ENCODE results near the gene TAPBPL.

Gene TAPBPL

GRCh38 chr12:6463216-6463615 is 11.4 kb downstream of the TAPBPL start:
- no peak for ATAC-seq
- TF ChIP-seq BACH2 (CRISPR knock-in tag; IDR thresholded peaks at IDR 0.05; ENCODE audit: borderline replicate concordance), result no peak
- no peak for TF ChIP-seq ZNF70 (CRISPR knock-in tag; IDR thresholded peaks at IDR 0.05)
- no peak for TF ChIP-seq CSRNP3 (CRISPR knock-in tag; IDR thresholded peaks at IDR 0.05)
- TF ChIP-seq ZNF565 (CRISPR knock-in tag; conservative IDR thresholded peaks at IDR 0.05; ENCODE audit: low read depth), result no peak
- no peak for TF ChIP-seq TSHZ2 (CRISPR knock-in tag; IDR thresholded peaks at IDR 0.05)
- TF ChIP-seq CSDC2 (CRISPR knock-in tag; IDR thresholded peaks at IDR 0.05), result no peak
- TF ChIP-seq TCF4 (CRISPR knock-in tag; IDR thresholded peaks at IDR 0.05; ENCODE audit: borderline replicate concordance), result no peak
- TF ChIP-seq ZFP30 (CRISPR knock-in tag; IDR thresholded peaks at IDR 0.05), result no peak
- no peak for TF ChIP-seq CREB5 (CRISPR knock-in tag; IDR thresholded peaks at IDR 0.05; ENCODE audit: low read depth)
- TF ChIP-seq PPARA (CRISPR knock-in tag; IDR thresholded peaks at IDR 0.05; ENCODE audit: borderline replicate concordance), result no peak
- TF ChIP-seq RARB (CRISPR knock-in tag; IDR thresholded peaks at IDR 0.05), result no peak
- TF ChIP-seq PATZ1 (CRISPR knock-in tag; IDR thresholded peaks at IDR 0.05; ENCODE audit: borderline replicate concordance), result no peak
- TF ChIP-seq ZNF8 (CRISPR knock-in tag; IDR thresholded peaks at IDR 0.05), result no peak
- no peak for TF ChIP-seq ARNTL (CRISPR knock-in tag; IDR thresholded peaks at IDR 0.05; ENCODE audit: borderline replicate concordance, low read depth)
- no peak for TF ChIP-seq ESRRG (CRISPR knock-in tag; IDR thresholded peaks at IDR 0.05)
- no peak for TF ChIP-seq ZC3H10 (CRISPR knock-in tag; IDR thresholded peaks at IDR 0.05)

GRCh38 chr12:6463858-6464257 is 12.0 kb downstream of the TAPBPL start:
- no peak for ATAC-seq
- TF ChIP-seq TCF4 (CRISPR knock-in tag; IDR thresholded peaks at IDR 0.05; ENCODE audit: borderline replicate concordance) (no peak), ZNF565 (CRISPR knock-in tag; conservative IDR thresholded peaks at IDR 0.05; ENCODE audit: low read depth) (no peak), ZNF70 (CRISPR knock-in tag; IDR thresholded peaks at IDR 0.05) (no peak), CSRNP3 (CRISPR knock-in tag; IDR thresholded peaks at IDR 0.05) (no peak), TSHZ2 (CRISPR knock-in tag; IDR thresholded peaks at IDR 0.05) (no peak), ZC3H10 (CRISPR knock-in tag; IDR thresholded peaks at IDR 0.05) (no peak), ZNF8 (CRISPR knock-in tag; IDR thresholded peaks at IDR 0.05) (no peak), OSR1 (CRISPR knock-in tag; IDR thresholded peaks at IDR 0.05) (no peak), BACH2 (CRISPR knock-in tag; IDR thresholded peaks at IDR 0.05; ENCODE audit: borderline replicate concordance) (no peak), CSDC2 (CRISPR knock-in tag; IDR thresholded peaks at IDR 0.05) (no peak), ISL1 (CRISPR knock-in tag; IDR thresholded peaks at IDR 0.05) (no peak), TOX (CRISPR knock-in tag; IDR thresholded peaks at IDR 0.05; ENCODE audit: borderline replicate concordance) (no peak), CREB5 (CRISPR knock-in tag; IDR thresholded peaks at IDR 0.05; ENCODE audit: low read depth) (no peak), PATZ1 (CRISPR knock-in tag; IDR thresholded peaks at IDR 0.05; ENCODE audit: borderline replicate concordance) (no peak), RARB (CRISPR knock-in tag; IDR thresholded peaks at IDR 0.05) (no peak), ESRRG (CRISPR knock-in tag; IDR thresholded peaks at IDR 0.05) (no peak), ARNTL (CRISPR knock-in tag; IDR thresholded peaks at IDR 0.05; ENCODE audit: borderline replicate concordance, low read depth) (no peak), GLIS3 (CRISPR knock-in tag; IDR thresholded peaks at IDR 0.05) (no peak), ZFP3 (CRISPR knock-in tag; IDR thresholded peaks at IDR 0.05) (no peak)
